AG10803 (cell line): ENCODE measurements around the gene SCNN1G.

Experiments used
- DNase-seq: peaks from one replicate; pipeline ENCODE4 v3.0.0; 2010; ENCODE audit warnings: low read depth
- H3K4me3 ChIP-seq: 2 replicates; pipeline ENCODE4 v1.5.1; 2011; ENCODE audit warnings: mild to moderate bottlenecking, low read length, control low read depth
- CTCF ChIP-seq: conservative IDR thresholded peaks from 2 replicates; pipeline ENCODE4 v1.5.1; 2011; ENCODE audit warnings: mild to moderate bottlenecking, low read length, control low read depth, inconsistent platforms

SCNN1G gene

GRCh38 chr16:23195366-23195978 lies 12.9 kb downstream of the SCNN1G start:
- no peak for DNase-seq
- no peak overlapping the region for H3K4me3 ChIP-seq
- no peak for TF ChIP-seq CTCF

GRCh38 chr16:23196539-23196938 lies 14.0 kb downstream of the SCNN1G start:
- DNase-seq = no peak
- H3K4me3 ChIP-seq = no peak overlapping the region
- no peak for TF ChIP-seq CTCF

GRCh38 chr16:23202166-23202565 lies 19.6 kb downstream of the SCNN1G start:
- no peak overlapping the region for H3K4me3 ChIP-seq
- DNase-seq = no peak
- no peak for TF ChIP-seq CTCF

GRCh38 chr16:23206986-23207385 lies 24.4 kb downstream of the SCNN1G start:
- TF ChIP-seq CTCF = no peak
- DNase-seq = no peak
- H3K4me3 ChIP-seq = no peak overlapping the region

- H3K4me3 ChIP-seq = no peak overlapping the region
- no peak for DNase-seq
- TF ChIP-seq CTCF = no peak
These were observed 24.9 kb downstream of the SCNN1G start for GRCh38 chr16:23207485-23207884.

GRCh38 chr16:23209606-23210005 lies 27.1 kb downstream of the SCNN1G start:
- TF ChIP-seq CTCF = no peak
- DNase-seq = no peak
- H3K4me3 ChIP-seq = no peak overlapping the region

- TF ChIP-seq CTCF = no peak
- H3K4me3 ChIP-seq = no peak overlapping the region
- no peak for DNase-seq
These were observed 31.3 kb downstream of the SCNN1G start for GRCh38 chr16:23213831-23214230.
